Endothelial cell of umbilical vein (primary cell): ENCODE data around the gene GPR68.

Experiments
- CTCF ChIP-seq, 2 donors: IDR thresholded peaks; 1 replicate in 1 of 2; 2 replicates in 1 of 2; pipeline ENCODE4 v1.5.1; 2011; ENCODE audit warnings: low read length in 2 of 2, mild to moderate bottlenecking in 2 of 2, moderate library complexity in 2 of 2, control low read depth in 1 of 2, inconsistent platforms in 1 of 2, low read depth in 1 of 2; ENCODE audit not compliant: insufficient read depth in 1 of 2; ENCODE audit errors: extremely low read depth in 1 of 2
- EZH2 ChIP-seq: IDR thresholded peaks from 2 replicates; pipeline ENCODE4 v1.6.1; 2012; ENCODE audit warnings: borderline replicate concordance, low read depth, mild to moderate bottlenecking, moderate library complexity, low read length, inconsistent platforms; ENCODE audit not compliant: severe bottlenecking
- MYC ChIP-seq: IDR thresholded peaks from one replicate; pipeline ENCODE4 v1.6.1; 2011; ENCODE audit warnings: mild to moderate bottlenecking, low read depth, low read length
- POLR2A ChIP-seq: IDR thresholded peaks from 2 replicates; pipeline ENCODE4 v1.6.1; 2012; ENCODE audit warnings: low read depth, mild to moderate bottlenecking, control low read depth, low read length
- POLR2AphosphoS5 ChIP-seq: IDR thresholded peaks from 2 replicates; pipeline ENCODE4 v1.6.1; 2012; ENCODE audit warnings: low read depth, mild to moderate bottlenecking, control low read depth, low read length, moderate library complexity; ENCODE audit not compliant: insufficient read depth
- TF ChIP-seq, protein P1 (sequence below): IDR thresholded peaks from 2 replicates; pipeline ENCODE4 v1.6.1; 2011; ENCODE audit not compliant: insufficient read depth, insufficient read length

DNA sequence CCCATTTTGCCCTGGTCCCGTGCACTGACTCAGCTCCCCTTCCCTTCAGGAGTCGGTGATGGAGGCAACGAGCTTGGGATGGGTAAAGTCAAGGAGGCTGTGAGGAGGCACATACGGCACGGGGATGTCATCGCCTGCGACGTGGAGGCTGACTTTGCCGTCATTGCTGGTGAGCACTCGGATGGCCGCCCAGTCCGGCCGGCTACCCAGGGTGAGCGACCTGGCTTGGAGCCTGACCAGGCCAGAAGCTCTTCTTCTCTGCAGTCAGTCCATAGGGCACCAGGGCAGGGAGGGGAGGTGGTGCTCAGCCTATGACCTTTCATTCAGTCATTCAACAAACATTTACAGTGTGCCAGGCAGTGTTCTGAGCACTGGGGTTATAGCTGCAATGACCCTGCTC, 39.8 kb downstream of the GPR68 start:
- TF ChIP-seq CTCF (IDR thresholded peaks at IDR 0.05; ENCODE audit: extremely low read depth in 1 of 2, insufficient read depth in 1 of 2, low read depth in 1 of 2, low read length in 2 of 2), result no peak
- no peak for TF ChIP-seq POLR2A
- TF ChIP-seq, protein P1, sequence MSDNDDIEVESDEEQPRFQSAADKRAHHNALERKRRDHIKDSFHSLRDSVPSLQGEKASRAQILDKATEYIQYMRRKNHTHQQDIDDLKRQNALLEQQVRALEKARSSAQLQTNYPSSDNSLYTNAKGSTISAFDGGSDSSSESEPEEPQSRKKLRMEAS, result no peak
- no peak for TF ChIP-seq POLR2AphosphoS5
- no peak for TF ChIP-seq MYC
- TF ChIP-seq EZH2, result no peak
